CD14-positive monocyte (primary cell): ENCODE results near the gene CHTF8. TPM values are rescaled to one million over a fixed set of nuclear protein-coding genes. Genes with fewer than 3 reads are reported as not detected.
"Not testable (repeated sequence)": the region's sequence is repeated elsewhere in the genome, so short reads cannot be mapped to it uniquely, and the experiment has no call there.

Experiments
- DNase-seq, 3 donors: peaks; one replicate each; pipeline ENCODE4 v3.0.0-alpha.2; 2011 to 2022
- H2AFZ ChIP-seq: 2 replicates; pipeline ENCODE4 v1.6.0; 2012; ENCODE audit warnings: mild to moderate bottlenecking, low read depth, low read length, inconsistent platforms; ENCODE audit not compliant: insufficient read depth, poor library complexity, severe bottlenecking
- H3K27ac ChIP-seq, 2 donors: 1 replicate in 1 of 2; 2 replicates in 1 of 2; pipeline ENCODE4 v1.5.1; 2012 to 2013; ENCODE audit warnings: low read length in 2 of 2, control low read depth in 1 of 2, inconsistent platforms in 1 of 2, low read depth in 1 of 2, mild to moderate bottlenecking in 1 of 2
- H3K27me3 ChIP-seq, 2 donors: one replicate each; pipeline versions ENCODE4 v1.6.0 to v1.6.1; 2011 to 2013; ENCODE audit warnings: low read length in 2 of 2; ENCODE audit not compliant: control insufficient read depth in 2 of 2, insufficient read depth in 2 of 2
- H3K36me3 ChIP-seq, 2 donors: replicated peaks in 1 of 2; 1 replicate in 1 of 2; 2 replicates in 1 of 2; pipeline versions ENCODE4 v1.5.1 to v1.6.1; 2012 to 2013; ENCODE audit warnings: low read length in 2 of 2, control low read depth in 1 of 2, inconsistent platforms in 1 of 2, mild to moderate bottlenecking in 1 of 2; ENCODE audit not compliant: insufficient read depth in 2 of 2, control insufficient read depth in 1 of 2
- H3K4me1 ChIP-seq, 2 donors: 1 replicate in 1 of 2; 2 replicates in 1 of 2; pipeline versions ENCODE4 v1.5.1 to v1.6.1; 2012 to 2013; ENCODE audit warnings: low read length in 2 of 2, control low read depth in 1 of 2, inconsistent platforms in 1 of 2, mild to moderate bottlenecking in 1 of 2, moderate library complexity in 1 of 2; ENCODE audit not compliant: insufficient read depth in 2 of 2, control insufficient read depth in 1 of 2
- H3K4me2 ChIP-seq: replicated peaks from 2 replicates; pipeline ENCODE3; 2012; ENCODE audit warnings: low read length, moderate library complexity, mild to moderate bottlenecking; ENCODE audit not compliant: poor library complexity, severe bottlenecking; ENCODE audit errors: extremely low read depth
- H3K4me3 ChIP-seq, 3 experiments: fragments of 200-600 bp in 1 of 3; sonication (generic) in 1 of 3; replicated peaks in 1 of 3; 1 replicate in 2 of 3; 2 replicates in 1 of 3; pipeline ENCODE4 v1.5.1; 2011 to 2013; ENCODE audit warnings: low read length in 3 of 3, mild to moderate bottlenecking in 3 of 3, control low read depth in 2 of 3, low read depth in 2 of 3, inconsistent platforms in 1 of 3, moderate library complexity in 1 of 3
- H3K79me2 ChIP-seq: 2 replicates; pipeline ENCODE4 v1.6.0; 2012; ENCODE audit warnings: mild to moderate bottlenecking, control low read depth, inconsistent platforms, low read length, moderate library complexity; ENCODE audit not compliant: insufficient read depth
- H3K9ac ChIP-seq: 2 replicates; pipeline ENCODE4 v1.6.0; 2017; ENCODE audit warnings: low read length, mild to moderate bottlenecking; ENCODE audit not compliant: insufficient read depth, poor library complexity, severe bottlenecking
- H3K9me3 ChIP-seq, 2 donors: replicated peaks in 1 of 2; 1 replicate in 1 of 2; 2 replicates in 1 of 2; pipeline versions ENCODE4 v1.5.1 to v1.6.1; 2012 to 2013; ENCODE audit warnings: low read length in 2 of 2, control low read depth in 1 of 2; ENCODE audit not compliant: control insufficient read depth in 1 of 2, insufficient read depth in 1 of 2
- H4K20me1 ChIP-seq: 2 replicates; pipeline ENCODE4 v1.6.0; 2012; ENCODE audit warnings: mild to moderate bottlenecking, low read length, control low read depth, moderate library complexity; ENCODE audit not compliant: insufficient read depth
- H3K27ac Mint-ChIP-seq, 7 donors: one replicate each; pipeline ENCODE4 v1.8.0; 2020; ENCODE audit warnings: mild to moderate bottlenecking in 7 of 7, mixed read lengths in 7 of 7, moderate library complexity in 6 of 7, inconsistent platforms in 2 of 7
- H3K27me3 Mint-ChIP-seq, 3 donors: one replicate each; pipeline ENCODE4 v1.8.0; 2021 to 2022; ENCODE audit warnings: low read depth in 3 of 3, mild to moderate bottlenecking in 3 of 3, mixed read lengths in 3 of 3, moderate library complexity in 3 of 3, inconsistent platforms in 1 of 3
- H3K36me3 Mint-ChIP-seq, 2 donors: one replicate each; pipeline ENCODE4 v1.8.0; 2020; ENCODE audit warnings: mixed read lengths in 2 of 2, inconsistent platforms in 1 of 2, mild to moderate bottlenecking in 1 of 2
- H3K4me1 Mint-ChIP-seq: one replicate; pipeline ENCODE4 v1.8.0; 2020; ENCODE audit warnings: mild to moderate bottlenecking, mixed read lengths
- H3K4me3 Mint-ChIP-seq, 2 donors: one replicate each; pipeline ENCODE4 v1.8.0; 2020; ENCODE audit warnings: mild to moderate bottlenecking in 2 of 2, mixed read lengths in 2 of 2, moderate library complexity in 1 of 2
- H3K9me3 Mint-ChIP-seq, 7 donors: one replicate each; pipeline ENCODE4 v1.8.0; 2020 to 2022; ENCODE audit warnings: mixed read lengths in 7 of 7, mild to moderate bottlenecking in 6 of 7, moderate library complexity in 6 of 7, inconsistent platforms in 2 of 7
- WGBS: methylation state at CpG from one replicate; pipeline ENCODE4 v1.1.5; 2013; ENCODE audit warnings: missing lambda C conversion rate; ENCODE audit not compliant: insufficient coverage; 5-methylcytosine and 5-hydroxymethylcytosine counted together
- intact Hi-C, 2 donors: fragments of 100-400 bp; cut with micrococcal nuclease; formaldehyde crosslinking; loops; one replicate each; pipeline versions ENCODE4 v1.15.0 to v1.15.1; 2023
- polyA plus RNA-seq, 3 donors: library from polyadenylated mRNA; depleted of rRNA in 1 of 3; unstranded in 2 of 3; stranded (reverse) in 1 of 3; fragments of 300-500 nt in 2 of 3; fragments of >200 nt in 1 of 3; fragmentation: Illumina TruSeq in 2 of 3; gene quantifications; 1 replicate in 2 of 3; 2 replicates in 1 of 3; pipeline ENCODE4 v1.2.3, GENCODE V29; 2012 to 2021
- TF ChIP-seq, protein P1 (sequence below): fragments of 200-600 bp; IDR thresholded peaks from one replicate; pipeline ENCODE4 v1.8.0; 2022; ENCODE audit warnings: antibody characterized with exemption, mild to moderate bottlenecking

Gene CHTF8
- polyA plus RNA-seq, 3 donors = 45.9 to 172 (median 158) TPM

- no peaks in the 10 kb centered on the region for H3K4me1 Mint-ChIP-seq
- Histone ChIP-seq H3K79me2 (no peaks in the 10 kb centered on the region), H4K20me1 (no peaks in the 10 kb centered on the region), H3K9me3 (no peaks in the 10 kb centered on the region), H3K4me2 (no peak overlapping the region), H3K9ac (no peak overlapping the region), H2AFZ (no peak overlapping the region), H3K4me1 (no peaks in the 10 kb centered on the region), H3K27me3 (no peaks in the 10 kb centered on the region), H3K36me3 (peaks cover 64 to 90% of the 10 kb centered on the region in 2 donors), H3K4me3 (no peak overlapping the region), H3K27ac (no peak overlapping the region)
- H3K4me3 Mint-ChIP-seq = no peak overlapping the region
- H3K9me3 Mint-ChIP-seq = peaks cover 0 to 3% (median 0%) of the 10 kb centered on the region in 7 donors
- DNase-seq = no peak
- H3K27ac Mint-ChIP-seq = no peak overlapping the region
- WGBS = 100% methylated on average over 1 of the region's 4 CpGs
- intact Hi-C loops = no loop called here
- H3K36me3 Mint-ChIP-seq = peaks cover 71 to 92% of the 10 kb centered on the region in 2 donors
- TF ChIP-seq, protein P1, sequence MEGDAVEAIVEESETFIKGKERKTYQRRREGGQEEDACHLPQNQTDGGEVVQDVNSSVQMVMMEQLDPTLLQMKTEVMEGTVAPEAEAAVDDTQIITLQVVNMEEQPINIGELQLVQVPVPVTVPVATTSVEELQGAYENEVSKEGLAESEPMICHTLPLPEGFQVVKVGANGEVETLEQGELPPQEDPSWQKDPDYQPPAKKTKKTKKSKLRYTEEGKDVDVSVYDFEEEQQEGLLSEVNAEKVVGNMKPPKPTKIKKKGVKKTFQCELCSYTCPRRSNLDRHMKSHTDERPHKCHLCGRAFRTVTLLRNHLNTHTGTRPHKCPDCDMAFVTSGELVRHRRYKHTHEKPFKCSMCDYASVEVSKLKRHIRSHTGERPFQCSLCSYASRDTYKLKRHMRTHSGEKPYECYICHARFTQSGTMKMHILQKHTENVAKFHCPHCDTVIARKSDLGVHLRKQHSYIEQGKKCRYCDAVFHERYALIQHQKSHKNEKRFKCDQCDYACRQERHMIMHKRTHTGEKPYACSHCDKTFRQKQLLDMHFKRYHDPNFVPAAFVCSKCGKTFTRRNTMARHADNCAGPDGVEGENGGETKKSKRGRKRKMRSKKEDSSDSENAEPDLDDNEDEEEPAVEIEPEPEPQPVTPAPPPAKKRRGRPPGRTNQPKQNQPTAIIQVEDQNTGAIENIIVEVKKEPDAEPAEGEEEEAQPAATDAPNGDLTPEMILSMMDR = no peak
- H3K27me3 Mint-ChIP-seq = peaks cover 0 to 1% (median 0%) of the 10 kb centered on the region in 3 donors
Observed at GRCh38 chr16:69141936-69142335, 9.5 kb upstream of the CHTF8 start.

DNA sequence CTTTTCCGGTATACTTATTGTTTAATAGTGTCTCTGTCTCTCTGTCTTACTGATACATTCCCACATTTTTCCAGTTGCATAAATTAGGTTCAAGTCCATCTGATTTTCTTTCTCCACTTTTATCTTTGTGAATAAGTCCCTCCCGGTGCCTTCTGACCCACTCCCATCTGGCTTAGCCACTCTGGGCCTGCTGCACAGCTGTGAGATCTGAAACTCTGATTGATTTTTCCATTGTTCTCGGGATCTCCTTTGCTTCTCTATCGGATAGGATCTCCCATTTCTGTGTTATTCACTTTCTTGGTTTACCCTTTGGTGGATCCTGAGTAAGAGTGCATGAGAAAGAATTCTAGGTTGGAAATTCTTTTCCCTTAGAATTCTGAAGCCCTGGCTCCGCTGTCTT lies 8.6 kb upstream of the CHTF8 start:
- DNase-seq = no peak
- H3K9me3 ChIP-seq = no peaks in the 10 kb centered on the region
- H3K36me3 ChIP-seq = peaks cover 65 to 94% of the 10 kb centered on the region in 2 donors
- 91% methylated on average over 3 of the region's 5 CpGs for WGBS
- H4K20me1 ChIP-seq = no peaks in the 10 kb centered on the region
- Mint-ChIP-seq H3K4me3 (no peak overlapping the region), H3K4me1 (no peaks in the 10 kb centered on the region), H3K9me3 (no peaks in the 10 kb centered on the region), H3K36me3 (peaks cover 68 to 86% of the 10 kb centered on the region in 2 donors), H3K27ac (peak overlapping the region in 1 of 7 donors; percentile 55), H3K27me3 (peaks cover 0 to 1% (median 0%) of the 10 kb centered on the region in 3 donors)
- no peak overlapping the region for H3K4me3 ChIP-seq
- intact Hi-C loops = no loop called here
- H3K4me2 ChIP-seq = no peak overlapping the region
- no peak overlapping the region for H2AFZ ChIP-seq
- no peaks in the 10 kb centered on the region for H3K4me1 ChIP-seq
- TF ChIP-seq, protein P1 = no peak
- H3K9ac ChIP-seq = no peak overlapping the region
- no peaks in the 10 kb centered on the region for H3K27me3 ChIP-seq
- peaks cover 3% of the 10 kb centered on the region for H3K79me2 ChIP-seq
- no peak overlapping the region for H3K27ac ChIP-seq

DNA sequence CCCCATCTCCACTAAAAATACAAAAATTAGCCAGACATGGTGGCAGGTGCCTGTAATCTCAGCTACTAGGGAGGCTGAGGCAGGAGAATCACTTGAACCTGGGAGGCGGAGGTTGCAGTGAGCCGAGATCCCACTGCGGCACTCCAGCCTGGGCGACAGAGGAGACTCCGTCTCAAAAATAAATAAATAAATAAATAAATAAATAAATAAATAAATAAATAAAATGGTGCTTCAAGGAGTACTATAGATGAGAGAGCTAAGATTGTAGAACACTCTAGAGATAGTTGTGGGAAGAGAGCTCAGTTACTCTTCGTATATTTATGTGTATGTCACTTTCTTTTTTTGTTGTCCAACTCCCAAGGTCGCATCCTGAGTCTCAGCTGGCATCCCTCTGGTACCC lies 7.1 kb upstream of the CHTF8 start:
- not testable (repeated sequence) for H3K4me3 ChIP-seq, H3K27me3 ChIP-seq, H3K27me3 Mint-ChIP-seq, H3K27ac ChIP-seq, H3K4me1 Mint-ChIP-seq, H3K4me3 Mint-ChIP-seq, H3K9me3 Mint-ChIP-seq, H3K9ac ChIP-seq, H3K9me3 ChIP-seq, H4K20me1 ChIP-seq, H3K4me1 ChIP-seq, H3K27ac Mint-ChIP-seq, H2AFZ ChIP-seq, H3K4me2 ChIP-seq, DNase-seq
- H3K36me3 Mint-ChIP-seq = peaks cover 63 to 71% of the 10 kb centered on the region in 2 donors
- no CpG with 5 or more reads among the region's 7 CpGs for WGBS
- Histone ChIP-seq H3K36me3 (peaks cover 57 to 82% of the 10 kb centered on the region in 2 donors), H3K79me2 (peaks cover 14% of the 10 kb centered on the region)
- intact Hi-C loops = loop anchor here (10.0 kb wide), 2 partner anchors 45 to 175 kb away; partner anchors contain the start of genes SNTB2 (in 1 of the 2) and VPS4A (in 1 of the 2)
